SK-N-SH (cell line): ENCODE measurements around the gene B4GALNT2. TPM values are rescaled to one million over a fixed set of nuclear protein-coding genes. Genes with fewer than 3 reads are reported as not detected.

Source experiments
- CTCF ChIA-PET: fragments of 300-600, 350-600 bp; formaldehyde crosslinking; extraction: SDS; loops from one replicate; lab custom pipeline; 2021; lab: Yijun Ruan, JAX
- POLR2A ChIA-PET: fragments of 350-600 bp; sonication (Branson Sonifier 250); formaldehyde crosslinking; extraction: SDS; loops from one replicate; lab custom pipeline; 2020; ENCODE audit warnings: antibody characterized with exemption, inconsistent platforms; lab: Yijun Ruan, JAX
- DNase-seq: peaks from one replicate; pipeline ENCODE4 v3.0.0; 2012
- H2AFZ ChIP-seq: fragments of 200-600 bp; sonication (generic); 2 replicates; pipeline ENCODE4 v1.8.1; 2016; ENCODE audit warnings: antibody characterized with exemption, mild to moderate bottlenecking, low read depth
- H3F3A ChIP-seq: fragments of 200-600 bp; sonication (generic); replicated peaks from 2 replicates; pipeline ENCODE3; 2016; ENCODE audit warnings: antibody characterized with exemption, mild to moderate bottlenecking; ENCODE audit not compliant: insufficient read depth
- H3K27ac ChIP-seq, 2 experiments: fragments of 200-500 bp in 1 of 2; fragments of 200-600 bp in 1 of 2; sonication (Bioruptor generic) in 1 of 2; sonication (generic), shearing (Covaris generic) in 1 of 2; 2 replicates each; pipeline versions ENCODE4 v1.5.1 to v1.6.1; 2014 to 2016; ENCODE audit warnings: low read depth in 2 of 2, inconsistent platforms in 1 of 2, low read length in 1 of 2, mild to moderate bottlenecking in 1 of 2, mixed read lengths in 1 of 2
- H3K27me3 ChIP-seq: fragments of 200-600 bp; sonication (generic), shearing (Covaris generic); 2 replicates; pipeline ENCODE4 v1.6.1; 2016; ENCODE audit warnings: mixed run types; ENCODE audit not compliant: insufficient read depth
- H3K36me3 ChIP-seq, 2 experiments: fragments of 200-500 bp in 1 of 2; fragments of 200-600 bp in 1 of 2; sonication (Bioruptor generic) in 1 of 2; sonication (generic) in 1 of 2; replicated peaks in 1 of 2; 2 replicates each; pipeline versions ENCODE3 to v1.5.1; 2014 to 2016; ENCODE audit warnings: low read length in 1 of 2, mild to moderate bottlenecking in 1 of 2; ENCODE audit not compliant: insufficient read depth in 2 of 2, control insufficient read depth in 1 of 2
- H3K4me1 ChIP-seq, 2 experiments: fragments of 200-500 bp in 1 of 2; fragments of 200-600 bp in 1 of 2; sonication (Bioruptor generic) in 1 of 2; sonication (generic), shearing (Covaris generic) in 1 of 2; 2 replicates each; pipeline versions ENCODE4 v1.5.1 to v1.6.1; 2014 to 2016; ENCODE audit warnings: low read depth in 1 of 2, low read length in 1 of 2, mixed run types in 1 of 2; ENCODE audit not compliant: insufficient read depth in 2 of 2, control insufficient read depth in 1 of 2
- H3K4me2 ChIP-seq: fragments of 200-600 bp; sonication (generic), shearing (Covaris generic); 2 replicates; pipeline ENCODE4 v1.6.1; 2017; ENCODE audit warnings: mixed run types
- H3K4me3 ChIP-seq, 2 experiments: fragments of 200-500 bp in 1 of 2; fragments of 200-600 bp in 1 of 2; sonication (Bioruptor generic) in 1 of 2; sonication (generic), shearing (Covaris generic) in 1 of 2; 2 replicates each; pipeline versions ENCODE4 v1.5.1 to v1.8.1; 2014 to 2016; ENCODE audit warnings: low read depth in 2 of 2, inconsistent platforms in 1 of 2, low read length in 1 of 2, mild to moderate bottlenecking in 1 of 2, mixed read lengths in 1 of 2, moderate library complexity in 1 of 2
- H3K79me2 ChIP-seq: fragments of 200-600 bp; sonication (generic); 2 replicates; pipeline ENCODE4 v1.8.1; 2017; ENCODE audit warnings: mild to moderate bottlenecking; ENCODE audit not compliant: insufficient read depth
- H3K9ac ChIP-seq: fragments of 200-600 bp; sonication (generic); 2 replicates; pipeline ENCODE4 v1.6.1; 2017; ENCODE audit warnings: mixed run types
- H3K9me2 ChIP-seq: fragments of 200-600 bp; sonication (generic); 2 replicates; pipeline ENCODE4 v1.6.1; 2017; ENCODE audit warnings: mixed run types
- H3K9me3 ChIP-seq: fragments of 200-600 bp; sonication (generic); 2 replicates; pipeline ENCODE4 v1.6.1; 2017; ENCODE audit warnings: mixed run types, mild to moderate bottlenecking, moderate library complexity
- H4K20me1 ChIP-seq: fragments of 200-600 bp; sonication (generic); 2 replicates; pipeline ENCODE4 v1.6.1; 2017; ENCODE audit warnings: mild to moderate bottlenecking, mixed run types; ENCODE audit not compliant: insufficient read depth
- CHD2 ChIP-seq: fragments of 150-350 bp; IDR thresholded peaks from 2 replicates; pipeline ENCODE4 v1.6.1; 2018; ENCODE audit warnings: low read length; ENCODE audit not compliant: partially characterized antibody
- ELF1 ChIP-seq: IDR thresholded peaks from 2 replicates; pipeline ENCODE4 v1.4.0; 2012
- FOXJ3 ChIP-seq: sonication (generic); formaldehyde crosslinking; IDR thresholded peaks from 2 replicates; pipeline ENCODE4 v1.5.1; 2020; ENCODE audit warnings: mild to moderate bottlenecking, missing genetic modification reagents
- GABPA ChIP-seq: IDR thresholded peaks from 2 replicates; pipeline ENCODE4 v1.4.0; 2012; ENCODE audit warnings: low read depth, mild to moderate bottlenecking
- GATA2 ChIP-seq: sonication (generic); formaldehyde crosslinking; IDR thresholded peaks from 2 replicates; pipeline ENCODE4 v1.5.0; 2020; ENCODE audit warnings: mild to moderate bottlenecking, missing genetic modification reagents
- IRF3 ChIP-seq: fragments of 150-350 bp; IDR thresholded peaks from 2 replicates; pipeline ENCODE4 v1.6.1; 2016; ENCODE audit warnings: mild to moderate bottlenecking, low read depth, low read length
- MAX ChIP-seq: IDR thresholded peaks from 2 replicates; pipeline ENCODE4 v1.4.0; 2012; ENCODE audit warnings: low read depth
- MXI1 ChIP-seq: IDR thresholded peaks from 2 replicates; pipeline ENCODE4 v1.6.1; 2012; ENCODE audit warnings: mild to moderate bottlenecking, low read depth, low read length, improper control_type of control experiment
- NRF1 ChIP-seq: IDR thresholded peaks from 2 replicates; pipeline ENCODE4 v1.6.1; 2012; ENCODE audit warnings: low read depth, mild to moderate bottlenecking, low read length
- POLR2AphosphoS5 ChIP-seq: IDR thresholded peaks from 2 replicates; pipeline ENCODE4 v1.6.1; 2012; ENCODE audit warnings: low read depth, low read length
- RAD21 ChIP-seq: IDR thresholded peaks from 2 replicates; pipeline ENCODE4 v1.6.1; 2012; ENCODE audit warnings: mild to moderate bottlenecking, low read length
- RCOR1 ChIP-seq: fragments of 150-350 bp; IDR thresholded peaks from 2 replicates; pipeline ENCODE4 v1.6.1; 2017; ENCODE audit warnings: antibody characterized with exemption, low read length
- REST ChIP-seq: IDR thresholded peaks from 2 replicates; pipeline ENCODE4 v1.6.1; 2012; ENCODE audit warnings: mild to moderate bottlenecking, low read depth, low read length, moderate library complexity
- RXRA ChIP-seq: IDR thresholded peaks from 2 replicates; pipeline ENCODE4 v1.4.0; 2012; ENCODE audit warnings: low read depth, mild to moderate bottlenecking, borderline replicate concordance
- SIN3A ChIP-seq: IDR thresholded peaks from 2 replicates; pipeline ENCODE4 v1.6.1; 2012; ENCODE audit warnings: low read depth, mild to moderate bottlenecking, low read length, moderate library complexity, borderline replicate concordance
- TEAD4 ChIP-seq: IDR thresholded peaks from 2 replicates; pipeline ENCODE4 v1.4.0; 2012; ENCODE audit warnings: mild to moderate bottlenecking, borderline replicate concordance; ENCODE audit not compliant: insufficient read depth
- USF1 ChIP-seq: IDR thresholded peaks from 2 replicates; pipeline ENCODE4 v1.4.0; 2012; ENCODE audit warnings: low read depth, borderline replicate concordance
- USF2 ChIP-seq: fragments of 150-350 bp; IDR thresholded peaks from 2 replicates; pipeline ENCODE4 v1.6.1; 2017; ENCODE audit warnings: antibody characterized with exemption, low read length, low read depth, borderline replicate concordance
- WGBS: methylation state at CpG from one replicate; pipeline ENCODE4 v1.1.6; 2017; ENCODE audit warnings: low lambda C conversion rate; 5-methylcytosine and 5-hydroxymethylcytosine counted together
- polyA plus RNA-seq, 3 experiments: library from polyadenylated mRNA; depleted of rRNA; stranded (reverse); fragments of >200 nt; gene quantifications; 2 replicates each; pipeline ENCODE4 v1.2.3, GENCODE V29; 2012

The B4GALNT2 gene
- polyA plus RNA-seq, 1 of the 3 experiments (the other 2 are of a cell fraction): not detected

GRCh38 chr17:49121696-49122292, 10.8 kb upstream of the B4GALNT2 start:
- CTCF ChIA-PET: interaction anchor here (0.6 kb wide), 1 partner anchor 1132 kb away, joined by 3 read pairs; no protein-coding TSS in a partner anchor
- no peaks in the 10 kb centered on the region for H3F3A ChIP-seq
- TF ChIP-seq RAD21 (no peak), GABPA (no peak), SIN3A (no peak), ELF1 (no peak), USF2 (no peak), GATA2 (no peak), POLR2AphosphoS5 (no peak), RXRA (no peak), FOXJ3 (CRISPR knock-in tag) (no peak), MXI1 (no peak)
- TF ChIP-seq, all 33 proteins: peak for 0

GRCh38 chr17:49122566-49122965, 10.0 kb upstream of the B4GALNT2 start:
- Histone ChIP-seq H3K9me2 (no peaks in the 10 kb centered on the region), H3K4me1 (no peaks in the 10 kb centered on the region), H2AFZ (no peak overlapping the region), H3K27me3 (peaks cover 75% of the 10 kb centered on the region), H3F3A (peaks cover 5% of the 10 kb centered on the region), H3K36me3 (no peaks in the 10 kb centered on the region), H3K79me2 (no peaks in the 10 kb centered on the region), H3K4me3 (no peak overlapping the region), H3K9me3 (0 out of 2 replicates have a peak, but pooled peaks cover 3% of the 10 kb centered on the region), H3K4me2 (no peak overlapping the region), H3K27ac (no peak overlapping the region), H4K20me1 (no peaks in the 10 kb centered on the region), H3K9ac (no peak overlapping the region)
- DNase-seq: no peak
- CTCF ChIA-PET: no interaction called here
- 4% methylated on average over 4 of the region's 4 CpGs for WGBS
- POLR2A ChIA-PET: no interaction called here
- TF ChIP-seq USF1: no peak
- TF ChIP-seq CHD2: no peak
- no peak for TF ChIP-seq REST
- TF ChIP-seq GATA2: no peak
- TF ChIP-seq TEAD4: no peak
- no peak for TF ChIP-seq NRF1
- no peak for TF ChIP-seq RCOR1
- no peak for TF ChIP-seq RAD21
- no peak for TF ChIP-seq RXRA
- no peak for TF ChIP-seq IRF3
- TF ChIP-seq MAX: no peak

More at GRCh38 chr17:49121696-49122292, 10.8 kb upstream of the B4GALNT2 start:
- Histone ChIP-seq H3K9me2 (no peaks in the 10 kb centered on the region), H3K27me3 (peaks cover 76% of the 10 kb centered on the region), H4K20me1 (no peaks in the 10 kb centered on the region), H3K9me3 (0 out of 2 replicates have a peak, but pooled peaks cover 3% of the 10 kb centered on the region), H3K4me2 (no peak overlapping the region), H2AFZ (no peak overlapping the region), H3K9ac (no peak overlapping the region), H3K4me3 (no peak overlapping the region; a peak in 1 of 4 replicates), H3K36me3 (no peaks in the 10 kb centered on the region), H3K27ac (no peak overlapping the region), H3K4me1 (no peaks in the 10 kb centered on the region), H3K79me2 (no peaks in the 10 kb centered on the region)
- DNase-seq: no peak
- 15% methylated on average over 6 of the region's 6 CpGs for WGBS
- POLR2A ChIA-PET: no interaction called here
